Measurements from ENCODE around the gene MCM3.

MCM3 gene

DNA sequence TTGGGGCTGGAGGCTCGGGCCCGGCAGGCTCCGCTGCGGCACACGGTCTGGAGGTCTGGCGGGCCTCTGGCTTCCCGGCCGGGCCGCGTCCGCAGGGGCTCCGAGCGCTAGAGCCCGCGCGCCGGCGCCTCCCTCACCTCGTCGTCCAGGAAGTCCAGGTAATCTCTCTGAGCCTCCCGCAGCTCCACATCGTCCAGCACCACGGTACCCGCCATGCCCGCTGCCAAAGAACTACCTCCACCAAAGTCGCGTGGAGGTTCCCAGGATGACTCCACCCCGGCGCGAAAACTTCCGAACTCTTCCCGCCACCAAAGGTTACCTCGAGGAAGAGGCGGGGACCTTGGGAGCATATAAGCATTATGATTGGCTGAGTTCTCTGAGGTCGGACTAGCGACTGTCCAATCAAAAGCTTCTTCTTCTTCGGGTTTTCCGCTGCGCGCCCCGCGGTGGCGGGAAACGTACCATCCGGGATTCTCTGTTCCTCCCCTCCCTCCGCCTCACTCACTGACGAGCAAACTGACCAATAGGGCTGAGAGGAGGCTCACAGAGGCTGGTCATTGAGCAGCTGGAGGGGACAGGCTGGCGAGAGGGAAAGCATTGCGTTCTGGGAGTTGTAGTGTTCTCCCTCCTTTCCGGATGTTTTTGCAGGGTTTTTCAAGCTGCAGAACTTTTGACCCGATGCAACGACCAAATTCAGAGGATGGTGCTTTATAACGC lies at the start of gene MCM3:
Gene MCM3 (minus strand): TSS at position 283 of the 717 bp plus-strand sequence. CDS start 68 bp downstream, at position 215.
- DNase-seq (ENCODE audit: low spot score): peak; percentile 95

DNA sequence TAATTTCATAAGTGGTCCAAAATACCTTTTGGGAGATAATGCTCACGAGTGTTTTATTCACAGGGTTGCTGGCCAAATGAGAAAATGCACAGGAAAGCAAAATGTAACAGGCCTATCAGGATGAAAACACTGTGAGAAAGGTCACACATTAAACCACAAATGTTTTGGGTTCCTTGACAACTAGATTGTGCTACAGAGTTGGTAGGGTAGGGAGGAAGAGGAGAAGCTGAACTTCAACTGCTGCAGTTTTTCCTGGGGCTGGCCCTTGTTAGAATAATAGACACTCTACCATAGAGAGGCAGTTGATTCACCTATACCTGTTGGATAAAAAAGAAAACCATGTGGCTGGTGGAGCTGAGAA lies 49.3 kb upstream of the MCM3 start:
- no peak for DNase-seq (ENCODE audit: low spot score)

DNA sequence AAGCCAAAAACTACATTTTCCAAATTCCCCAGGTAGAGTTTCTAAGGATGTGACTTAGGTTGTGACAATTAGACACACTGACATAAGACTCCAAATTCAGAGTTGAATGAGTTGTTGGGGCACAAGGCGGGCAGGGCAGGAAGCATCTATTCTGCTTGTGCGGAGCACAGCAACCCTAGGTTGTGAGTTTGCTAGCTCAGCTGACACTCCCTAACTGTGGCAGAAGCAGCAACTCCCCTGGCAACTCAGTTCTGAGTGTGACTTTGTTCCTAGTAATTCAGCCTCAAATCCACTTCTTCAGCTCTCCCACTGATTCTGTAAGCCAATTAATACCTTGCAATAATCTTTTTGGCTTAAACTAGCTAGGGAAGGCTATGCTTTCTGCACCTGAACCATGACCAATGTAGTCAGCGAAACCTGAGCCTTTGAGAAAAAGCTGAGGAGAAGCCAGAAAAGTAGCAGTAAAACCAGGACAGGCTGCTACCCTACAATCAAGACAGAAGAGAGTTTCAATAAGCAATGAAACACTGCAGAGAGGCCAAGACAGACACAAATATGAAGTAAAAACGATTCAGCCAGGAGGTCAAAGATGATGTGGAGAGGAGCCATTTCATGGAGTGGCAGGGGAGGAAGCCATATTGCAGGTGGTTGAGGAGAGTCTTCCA lies 47.4 kb upstream of the MCM3 start:
- DNase-seq (ENCODE audit: low spot score): no peak

DNA sequence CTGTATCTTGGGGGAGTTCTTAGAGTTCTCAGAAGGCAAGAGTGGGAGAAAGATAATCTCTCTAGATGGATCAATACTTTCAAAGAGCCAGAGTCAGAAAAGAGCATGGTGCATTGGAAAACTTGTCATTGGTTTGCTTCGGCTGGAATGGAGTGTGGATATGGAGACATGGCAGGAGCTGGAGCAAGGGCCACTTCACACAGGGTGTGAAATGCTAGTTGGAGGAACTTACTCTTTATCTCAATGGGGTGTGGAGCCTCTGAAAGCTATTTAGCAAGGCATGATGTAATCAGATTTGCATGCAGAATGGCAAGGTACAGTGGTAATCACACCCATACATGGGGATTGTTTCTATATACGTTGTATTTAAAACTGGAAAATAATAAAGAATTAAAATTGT lies 45.9 kb upstream of the MCM3 start:
- DNase-seq (ENCODE audit: low spot score): no peak

DNA sequence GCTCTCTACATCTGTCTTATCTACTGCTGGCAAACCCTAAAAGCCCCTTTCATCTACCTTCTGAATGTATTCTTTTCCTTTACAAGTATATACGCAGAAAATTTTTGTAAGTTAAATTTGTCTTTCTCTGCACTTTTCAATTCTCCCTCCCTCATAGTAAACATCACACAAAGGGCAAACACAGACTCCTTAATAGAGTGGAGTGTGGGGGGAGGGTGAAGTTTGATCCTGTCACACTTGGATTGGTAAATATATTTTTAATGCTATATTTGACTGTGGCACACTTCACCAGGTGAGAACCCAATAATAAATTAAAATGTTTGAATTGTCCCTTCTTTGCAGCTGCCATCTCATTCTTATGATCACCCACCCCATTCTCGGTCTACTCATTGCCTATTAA lies 44.2 kb upstream of the MCM3 start:
- DNase-seq (ENCODE audit: low spot score): no peak

DNA sequence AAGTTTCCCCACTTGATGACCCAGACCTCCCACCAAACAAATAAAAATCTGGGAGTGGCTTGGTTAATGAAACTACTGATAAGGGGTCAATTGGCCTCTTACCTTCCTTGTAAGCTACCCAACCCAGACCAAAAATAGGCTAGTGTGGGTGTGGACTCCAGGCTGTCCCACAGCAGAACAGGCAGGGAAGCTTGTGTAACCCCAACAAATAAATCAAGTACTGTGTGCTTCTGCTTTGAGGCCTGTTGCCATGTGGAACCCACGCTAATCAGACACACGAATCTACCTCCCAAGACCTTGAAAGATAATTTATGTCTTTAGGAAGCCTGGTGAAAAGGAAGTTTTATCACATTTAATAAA lies 43.7 kb upstream of the MCM3 start:
- no peak for DNase-seq (ENCODE audit: low spot score)

DNA sequence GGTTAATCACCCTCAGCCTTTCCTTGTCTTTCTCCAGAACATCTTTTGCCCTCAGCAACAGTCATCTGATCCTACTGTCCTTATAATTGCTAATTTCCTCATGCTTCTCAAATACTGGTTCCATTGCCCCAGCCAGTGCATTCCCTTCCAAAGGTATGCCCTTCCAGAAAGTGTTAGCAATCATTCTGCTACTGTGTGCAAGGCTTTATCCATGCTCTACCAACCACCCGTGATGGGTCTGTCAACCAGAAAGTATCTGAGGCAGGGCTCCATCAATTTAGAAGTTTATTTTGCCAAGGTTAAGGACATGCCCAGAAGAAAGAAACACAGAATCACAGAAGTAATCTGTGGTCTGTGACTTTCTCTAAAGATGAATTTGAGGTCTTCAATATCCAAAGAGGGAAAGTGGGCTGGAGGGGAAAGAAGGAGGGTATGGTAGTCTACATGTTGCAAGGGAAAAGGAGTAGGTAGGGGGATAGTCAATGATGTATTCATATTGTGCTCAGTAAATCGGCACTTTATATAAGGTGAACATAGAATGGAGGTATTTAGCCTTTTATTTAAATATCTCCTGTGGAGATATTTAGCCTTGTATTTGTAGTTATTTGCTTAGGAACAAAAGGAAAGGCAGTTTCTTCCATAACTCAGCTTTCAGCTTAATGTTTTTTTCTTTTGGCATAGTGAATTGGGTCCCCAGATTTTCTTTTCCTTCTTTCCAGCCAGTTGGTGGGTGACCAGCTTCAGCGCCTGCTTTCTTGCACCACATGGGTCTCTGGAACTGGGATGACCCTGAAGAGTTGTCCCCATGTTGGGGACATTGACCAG lies 42.2 kb upstream of the MCM3 start:
- DNase-seq (ENCODE audit: low spot score): no peak

DNA sequence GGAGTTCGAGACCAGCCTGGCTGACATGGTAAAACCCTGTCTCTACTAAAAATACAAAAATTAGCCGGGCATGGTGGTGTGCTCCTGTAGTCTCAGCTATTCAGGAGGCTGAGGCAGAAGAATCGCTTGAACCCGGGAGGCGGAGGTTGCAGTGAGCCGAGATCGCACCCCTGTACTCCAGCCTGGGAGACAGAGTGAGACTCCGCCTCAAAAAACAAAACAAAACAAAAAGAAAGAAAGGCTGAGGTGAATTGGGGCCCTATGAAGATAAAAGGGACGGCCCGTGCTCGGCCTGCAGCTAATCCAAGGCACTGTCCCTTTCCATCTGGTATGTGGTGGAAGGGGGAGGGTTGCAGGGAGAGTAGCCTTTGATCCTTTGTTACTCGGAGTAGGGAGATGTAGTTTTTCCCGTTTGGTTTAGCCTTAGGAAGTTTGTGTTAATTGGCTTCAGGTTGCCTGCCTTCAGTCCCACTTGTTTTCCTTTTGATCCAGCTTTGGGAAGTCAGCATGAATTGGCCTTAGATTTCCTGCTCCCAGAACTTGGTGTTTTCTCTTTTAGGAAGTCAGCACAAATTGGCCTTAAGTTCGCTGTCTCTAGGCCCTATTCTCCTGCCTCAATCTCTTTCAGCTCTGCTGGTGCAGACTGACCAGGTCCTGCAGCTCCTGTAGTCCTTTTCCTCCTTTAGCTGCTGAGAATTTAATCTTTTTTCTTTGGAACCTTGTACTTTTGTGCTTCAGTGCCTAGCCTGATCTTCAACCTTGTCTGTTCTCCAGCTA lies 41.3 kb upstream of the MCM3 start:
- DNase-seq (ENCODE audit: low spot score): no peak

DNA sequence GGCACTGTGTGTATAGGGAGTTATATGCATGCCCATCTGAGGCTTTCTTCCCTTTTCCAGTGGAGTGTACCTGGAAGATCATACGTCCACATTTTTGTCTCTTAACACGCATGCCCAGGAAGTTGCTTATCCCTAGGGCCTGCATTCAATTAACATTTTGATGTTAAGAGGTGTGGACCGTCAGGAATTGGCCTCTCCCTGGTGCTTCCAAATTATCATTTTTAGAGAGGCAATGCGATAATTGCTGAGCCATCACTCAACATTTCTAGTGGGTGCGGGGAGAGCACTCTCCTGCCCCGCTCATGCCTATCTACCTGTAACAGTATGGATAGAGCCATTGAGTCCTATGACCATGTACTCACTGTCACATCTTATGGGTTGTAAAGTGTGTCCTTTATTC lies 39.6 kb upstream of the MCM3 start:
- DNase-seq (ENCODE audit: low spot score): no peak

DNA sequence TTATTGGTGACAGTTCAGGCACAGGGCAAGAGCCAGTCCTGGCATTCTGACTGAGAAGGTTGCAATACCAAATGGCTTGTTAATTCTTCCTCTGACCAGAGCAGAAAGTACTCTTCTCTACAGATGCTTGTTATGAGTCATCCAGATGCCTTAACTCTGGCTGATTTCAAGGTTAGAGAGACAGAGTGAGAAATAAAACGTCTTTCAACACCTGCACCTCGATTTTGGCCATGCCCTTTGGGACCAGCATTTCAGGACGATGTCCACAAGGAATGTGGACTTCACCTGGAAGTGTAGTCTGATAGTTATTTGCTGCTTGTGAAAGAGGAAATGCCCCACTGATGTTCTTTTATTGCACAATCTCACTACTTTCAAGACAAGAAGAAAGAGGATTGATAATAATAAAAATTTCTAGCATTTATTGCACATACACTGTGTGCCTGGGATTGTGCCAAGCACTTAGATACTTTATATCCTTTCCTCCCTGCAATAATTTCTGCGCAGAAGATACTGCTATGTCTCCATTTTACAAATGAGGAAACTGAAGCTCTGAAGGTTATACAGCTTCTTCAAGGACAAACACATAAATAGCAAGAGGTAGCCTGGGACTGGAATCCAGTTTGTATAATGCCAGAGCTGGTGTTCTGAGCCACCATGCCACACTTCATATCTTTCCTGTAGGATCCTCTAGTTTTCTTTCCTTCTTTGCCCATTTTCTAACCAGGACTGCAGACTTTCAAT lies 33.5 kb upstream of the MCM3 start:
- no peak for DNase-seq (ENCODE audit: low spot score)

DNA sequence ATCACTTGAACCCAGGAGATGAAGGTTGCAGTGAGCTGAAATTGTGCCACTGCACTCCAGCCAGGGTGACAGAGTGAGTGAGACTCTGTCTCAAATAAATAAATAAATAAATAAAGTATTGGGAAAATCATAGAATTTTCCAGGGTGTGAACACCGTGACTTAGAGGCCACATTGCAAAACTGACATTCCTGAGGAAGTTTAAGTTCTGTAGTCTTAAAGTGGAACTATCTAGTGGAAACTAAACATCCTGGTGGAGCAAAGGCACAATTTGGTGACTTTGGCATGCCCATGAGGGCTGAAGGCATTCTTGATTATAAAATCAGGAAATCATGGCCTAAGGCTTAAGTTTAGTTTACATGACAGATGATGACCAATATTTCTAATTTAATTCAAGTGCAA lies 32.7 kb upstream of the MCM3 start:
- DNase-seq (ENCODE audit: low spot score): no peak

DNA sequence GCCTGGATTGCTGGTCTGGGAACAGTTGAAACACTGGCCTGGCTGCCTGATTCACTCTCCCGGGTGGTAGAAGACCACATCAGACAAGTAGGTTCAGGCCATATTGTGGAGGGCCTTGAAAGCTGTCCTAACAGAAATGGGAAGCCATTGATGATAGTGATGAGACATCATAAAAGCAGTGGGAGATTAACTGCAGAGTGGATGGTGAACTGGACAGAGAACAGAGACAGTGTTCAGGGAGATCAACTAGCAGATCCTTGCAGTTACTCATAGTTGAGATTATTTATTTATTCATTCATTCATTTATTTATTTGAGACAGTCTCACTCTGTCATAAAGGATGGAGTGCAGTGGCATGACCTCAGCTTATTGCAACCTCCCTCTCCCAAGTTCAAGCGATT lies 30.2 kb upstream of the MCM3 start:
- no peak for DNase-seq (ENCODE audit: low spot score)

DNA sequence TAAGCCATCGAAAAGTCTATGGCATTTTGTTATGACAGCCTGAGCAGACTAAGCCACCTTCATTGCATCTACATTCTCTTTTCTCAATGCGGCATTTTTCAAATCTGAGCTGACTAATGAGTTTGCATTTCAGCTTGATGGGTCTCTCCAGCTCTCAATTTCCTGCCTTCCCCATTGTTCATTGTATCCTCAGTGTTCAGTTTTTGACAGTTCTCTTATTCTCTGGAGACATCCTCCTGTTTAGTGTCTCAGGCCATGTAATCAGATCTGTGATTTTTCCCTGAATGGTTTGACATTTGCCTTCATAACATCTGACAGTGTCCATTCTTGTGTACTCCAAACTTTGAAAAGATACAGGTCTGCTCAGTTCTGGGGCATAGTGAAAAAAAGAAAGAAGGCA lies 27.9 kb upstream of the MCM3 start:
- DNase-seq (ENCODE audit: low spot score): no peak

DNA sequence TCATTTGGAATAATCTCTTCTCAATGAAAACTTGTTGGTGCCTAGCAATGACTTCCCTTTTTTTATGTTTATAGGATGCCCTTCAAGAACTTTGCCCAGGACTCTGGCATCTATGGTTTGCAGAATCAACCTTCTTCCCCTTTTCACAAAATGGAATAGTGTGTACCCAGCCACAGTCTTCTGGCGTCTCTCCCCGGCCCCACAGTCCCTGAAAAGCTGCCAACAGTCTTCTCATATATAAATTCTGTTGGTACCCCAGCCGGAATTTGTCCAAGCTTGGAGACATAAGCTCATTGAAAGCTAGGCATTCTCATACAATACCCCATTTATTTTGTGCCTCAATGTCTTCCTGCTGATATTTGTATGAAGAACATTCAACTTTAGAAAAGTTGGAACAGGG lies 26.4 kb upstream of the MCM3 start:
- DNase-seq (ENCODE audit: low spot score): no peak

DNA sequence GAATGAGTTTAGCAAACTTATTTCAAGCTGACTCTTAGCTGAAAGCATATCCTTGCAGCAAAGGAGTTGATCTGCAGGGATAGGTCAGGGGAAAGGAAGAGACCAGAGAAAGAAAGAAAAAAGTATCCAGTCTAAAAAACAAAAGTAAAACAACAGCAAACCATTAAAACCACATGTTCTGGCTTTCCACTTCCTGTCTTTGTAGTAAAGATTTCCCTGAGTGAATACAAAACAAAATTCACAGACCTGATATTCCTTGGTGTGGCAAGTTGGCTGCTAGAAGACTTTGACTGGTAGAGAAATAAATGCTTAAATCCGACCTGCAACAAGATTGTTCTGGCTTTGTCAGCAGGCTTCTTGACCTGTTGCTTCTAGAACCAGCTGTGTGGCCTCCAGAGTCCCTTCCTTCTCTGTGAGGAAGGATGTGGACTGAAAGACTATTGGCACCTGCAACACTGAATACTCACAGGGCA lies 23.4 kb upstream of the MCM3 start:
- DNase-seq (ENCODE audit: low spot score): no peak

DNA sequence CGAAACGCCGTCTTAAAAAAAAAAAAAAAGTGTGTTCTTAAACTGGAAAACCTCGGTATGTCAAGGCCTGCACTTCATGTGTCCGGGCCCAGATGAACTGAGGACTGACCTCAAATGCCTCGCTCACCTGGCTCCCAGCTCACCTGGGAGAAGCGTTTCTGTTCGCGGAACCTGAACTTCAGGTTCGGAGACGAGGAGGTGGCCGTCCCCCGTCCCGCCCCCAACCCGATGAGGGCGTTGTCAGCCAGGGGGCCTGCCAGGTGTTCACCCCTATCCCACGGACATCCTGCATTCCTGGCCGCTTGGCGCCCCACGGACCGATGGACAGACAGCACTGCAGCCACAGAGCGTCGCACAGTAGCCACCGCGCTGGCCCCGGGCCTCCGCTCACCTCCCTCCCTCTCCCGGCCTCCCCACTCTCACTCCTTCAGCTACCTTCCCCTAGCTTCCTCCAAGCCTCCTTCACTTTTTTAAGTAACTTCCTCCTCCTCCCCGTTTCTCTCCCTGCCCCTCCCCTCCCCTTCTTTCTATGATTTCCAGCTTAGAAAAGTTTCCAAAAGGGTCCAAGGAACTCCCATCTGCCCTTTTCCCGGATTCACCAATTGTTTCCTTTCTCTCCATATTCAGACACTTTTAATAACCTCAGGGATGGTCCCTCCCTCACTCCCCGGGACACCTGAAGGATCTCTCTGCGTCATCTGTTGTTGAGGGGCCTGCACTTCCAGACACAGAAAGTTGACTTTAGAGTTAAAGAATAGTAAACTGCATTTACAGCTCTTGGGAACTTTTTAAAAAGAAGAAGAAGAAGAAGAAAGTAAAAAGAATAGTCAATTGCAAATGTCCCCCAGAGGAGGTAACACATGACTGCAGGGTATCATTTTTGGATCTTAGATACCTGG lies 22.7 kb upstream of the MCM3 start:
- DNase-seq (ENCODE audit: low spot score): no peak

DNA sequence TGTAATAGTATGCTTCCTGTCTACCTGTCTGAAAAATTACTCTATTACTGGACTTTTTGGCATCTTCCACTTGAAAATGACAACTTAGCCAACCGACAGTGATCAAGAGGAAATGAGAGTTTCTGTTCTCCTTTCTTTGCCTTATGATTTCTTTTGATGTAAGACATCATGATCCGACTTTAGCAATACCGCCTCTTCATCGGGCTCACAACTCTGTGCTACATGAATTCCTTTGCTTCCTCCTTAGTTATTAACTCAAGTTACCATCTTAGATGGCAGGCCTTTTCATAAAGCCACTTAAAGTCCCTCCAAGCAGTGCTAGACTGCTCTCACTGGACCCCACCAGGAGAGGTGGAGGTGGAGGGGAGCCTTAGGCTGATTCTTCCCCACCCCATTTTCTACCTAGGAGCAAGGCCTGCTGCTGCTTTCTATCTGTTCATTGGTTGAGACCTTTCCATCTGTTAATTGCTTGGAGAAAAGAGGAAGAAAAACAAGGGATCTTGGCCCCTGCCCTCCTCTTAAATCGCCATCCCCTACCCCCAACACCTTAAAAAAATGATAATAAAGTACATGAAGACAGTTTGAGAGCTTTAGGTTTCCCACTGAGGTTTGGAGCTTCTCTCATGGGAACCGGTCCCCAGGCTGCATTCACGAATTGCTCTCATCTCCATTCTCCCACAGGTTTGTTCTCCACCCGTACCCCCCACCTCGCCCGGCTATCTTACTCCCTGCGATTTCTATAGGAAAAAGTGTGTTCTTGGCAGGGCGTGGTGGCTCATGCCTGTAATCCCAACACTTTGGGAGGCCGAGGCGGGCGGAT lies 21.6 kb upstream of the MCM3 start:
- DNase-seq (ENCODE audit: low spot score): no peak

DNA sequence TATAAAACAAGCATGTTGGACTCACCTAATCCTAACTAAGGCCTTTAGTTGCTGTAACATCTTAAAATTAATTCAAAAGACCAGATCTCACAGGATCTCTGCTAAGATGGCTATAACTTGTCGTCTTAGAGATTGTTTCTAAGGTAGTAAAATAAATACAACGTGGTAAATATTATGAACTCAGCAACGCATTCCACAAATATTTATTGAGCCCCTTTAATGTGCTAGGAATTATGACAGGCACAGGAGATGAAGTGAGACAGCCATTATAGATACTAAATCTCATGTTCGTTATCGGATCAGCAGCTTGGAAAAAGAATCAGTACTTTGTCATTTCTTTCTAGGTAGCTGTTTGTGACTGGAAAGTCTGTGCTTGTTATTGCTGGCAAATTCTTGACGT lies 20.9 kb upstream of the MCM3 start:
- DNase-seq (ENCODE audit: low spot score): no peak

DNA sequence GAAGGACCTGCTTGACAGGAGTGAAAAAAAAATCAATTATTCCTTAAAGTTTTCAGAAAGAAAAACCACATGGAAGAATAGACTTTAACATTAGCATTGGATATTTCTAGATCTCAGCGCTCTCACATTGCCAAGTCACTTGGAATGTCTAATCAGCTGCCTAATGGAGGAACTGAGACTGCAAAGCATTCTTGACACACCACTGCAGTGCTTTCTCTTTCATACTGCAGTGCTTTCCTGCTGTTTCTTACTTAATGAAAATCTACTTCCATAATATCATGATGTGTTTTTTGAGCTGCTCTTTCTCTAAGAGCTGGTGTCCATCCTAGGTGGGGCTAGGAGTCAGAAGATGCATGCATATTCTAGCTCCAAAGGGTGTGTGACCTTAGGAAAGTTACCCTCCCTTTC lies 20.4 kb upstream of the MCM3 start:
- no peak for DNase-seq (ENCODE audit: low spot score)

DNA sequence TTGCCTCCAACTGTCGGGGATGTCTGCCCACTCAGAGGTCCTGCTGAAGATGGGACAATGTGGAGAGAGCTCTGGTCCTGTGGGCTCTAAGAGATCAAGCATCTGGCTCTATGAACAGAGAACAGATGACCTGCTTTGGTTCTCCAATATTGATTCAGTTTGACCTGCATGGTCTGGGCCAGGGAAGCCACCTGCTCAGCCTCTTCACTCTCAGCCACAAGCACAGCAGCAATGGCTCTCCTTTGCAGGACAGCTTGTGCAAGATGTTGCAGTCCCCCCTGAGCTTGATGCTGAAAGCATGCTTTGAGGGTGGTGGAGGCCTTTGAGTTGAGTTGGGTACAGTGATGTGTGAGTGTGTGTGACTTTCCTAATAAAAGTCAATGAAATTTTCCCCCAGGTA lies 18.6 kb upstream of the MCM3 start:
- no peak for DNase-seq (ENCODE audit: low spot score)
